Nasal cavity respiratory epithelium epithelial cell of viscerocranial mucosa (primary cell): Measurements from ENCODE around the gene PLA2G5. TPM values are rescaled to one million over a fixed set of nuclear protein-coding genes. Genes with fewer than 3 reads are reported as not detected.

Experiments used
- total RNA-seq: library from RNA; depleted of rRNA; stranded (reverse); fragments of >200 nt; gene quantifications from 2 replicates; pipeline ENCODE4 v1.2.3, GENCODE V29; 2014

PLA2G5 gene
- not detected in 2 replicates for total RNA-seq

GRCh38 chr1:20069874-20070273, at the start of gene PLA2G5:
Gene PLA2G5, plus strand, starts transcription at chr1:20070194. Its CDS starts 14,637 bp downstream, at chr1:20084831.

GRCh38 chr1:20119347-20119746, 49.4 kb downstream of the PLA2G5 start, which contains the start of gene PLA2G2D:
Gene PLA2G2D, minus strand, starts transcription at chr1:20119536. Its CDS starts 38 bp downstream, at chr1:20119498.

GRCh38 chr1:20138961-20139550, 69.1 kb downstream of the PLA2G5 start, which contains the start of gene PLA2G2F:
Gene PLA2G2F, plus strand, starts transcription at chr1:20139323. Its CDS starts 105 bp downstream, at chr1:20139428.

Other genes with a start within 250 kb of the PLA2G5 start
- gene OTUD3, start 187.8 kb upstream of the PLA2G5 start, total RNA-seq: 9.9 and 10.1 TPM in 2 replicates
- gene PLA2G2E, start 146.6 kb upstream of the PLA2G5 start, total RNA-seq: not detected in 2 replicates
- gene PLA2G2A, start 90.6 kb upstream of the PLA2G5 start, total RNA-seq: not detected in 2 replicates
- not detected in 2 replicates for gene PLA2G2D, start 49.3 kb downstream of the PLA2G5 start, total RNA-seq
- under 0.01 TPM in 1 of 2 replicates, not detected in the other for gene PLA2G2F, start 69.1 kb downstream of the PLA2G5 start, total RNA-seq
- under 0.01 and 0.21 TPM in 2 replicates for gene UBXN10, start 115.9 kb downstream of the PLA2G5 start, total RNA-seq
- not detected in 2 replicates for gene PLA2G2C, start 116.3 kb downstream of the PLA2G5 start, total RNA-seq
- gene VWA5B1, start 220.7 kb downstream of the PLA2G5 start, total RNA-seq: not detected in 2 replicates